Urinary bladder (tissue), 4 donors: Measurements from ENCODE around the gene PTPRN2. TPM values are rescaled to one million over a fixed set of nuclear protein-coding genes. Genes with fewer than 3 reads are reported as not detected.
"Not testable (repeated sequence)": the region's sequence is repeated elsewhere in the genome, so short reads cannot be mapped to it uniquely, and the experiment has no call there.

ENCODE experiments used
- DNase-seq: peaks from one replicate; pipeline ENCODE4 v3.0.0-alpha.2; 2015; ENCODE audit errors: extremely low spot score
- H3K27ac ChIP-seq: one replicate; pipeline ENCODE4 v1.5.1; 2013; ENCODE audit warnings: low read depth, mild to moderate bottlenecking, moderate library complexity
- H3K36me3 ChIP-seq: one replicate; pipeline ENCODE4 v1.6.1; 2013; ENCODE audit warnings: mild to moderate bottlenecking, moderate library complexity; ENCODE audit not compliant: insufficient read depth
- H3K4me1 ChIP-seq: one replicate; pipeline ENCODE4 v1.6.1; 2013; ENCODE audit warnings: mild to moderate bottlenecking, moderate library complexity; ENCODE audit not compliant: insufficient read depth
- H3K4me3 ChIP-seq: one replicate; pipeline ENCODE4 v1.5.1; 2013; ENCODE audit warnings: low read depth, low read length
- WGBS: extraction: QIAGEN DNeasy Blood & Tissue Kit; methylation state at CpG from one replicate; pipeline ENCODE4 v1.1.7; 2013; 5-methylcytosine and 5-hydroxymethylcytosine counted together
- polyA plus RNA-seq: library from polyadenylated mRNA; stranded (reverse); fragments of 200-250 nt; gene quantifications from one replicate; pipeline ENCODE4 v1.2.3, GENCODE V29; 2013
- total RNA-seq: library from RNA; depleted of rRNA; stranded (reverse); fragments of >200 nt; gene quantifications from one replicate; pipeline ENCODE4 v1.2.3, GENCODE V29; 2014
- donor health status: healthy with polysubstance abuse.
- donor health status: healthy.

PTPRN2 gene
- total and polyA plus RNA-seq, 2 donors, result 2.8 to 4.4 TPM

DNA sequence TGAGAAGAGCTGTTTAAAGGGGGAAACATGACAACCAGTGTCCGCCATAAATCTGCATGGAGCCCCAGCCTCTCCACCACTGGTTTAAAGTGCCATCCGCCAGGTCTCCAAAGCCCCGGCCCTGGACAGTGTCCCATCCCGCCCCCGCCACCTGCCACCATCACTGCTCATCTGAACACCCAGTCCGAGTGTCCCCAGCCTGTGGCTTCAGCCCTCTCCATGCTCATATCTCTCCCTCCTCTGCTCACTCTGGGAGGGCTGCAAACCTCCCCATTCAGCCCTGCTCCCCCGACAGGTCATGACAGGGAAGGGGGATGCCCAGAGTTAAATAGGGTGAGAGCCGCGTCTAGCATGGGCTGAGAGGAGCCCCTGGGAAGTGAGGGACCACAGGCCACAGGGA lies 984.6 kb downstream of the PTPRN2 start:
- Histone ChIP-seq H3K4me1 (no peaks in the 10 kb centered on the region), H3K4me3 (no peak overlapping the region), H3K27ac (no peak overlapping the region), H3K36me3 (no peaks in the 10 kb centered on the region)
- no peak for DNase-seq
- WGBS, result 84% methylated on average over 9 of the region's 9 CpGs

DNA sequence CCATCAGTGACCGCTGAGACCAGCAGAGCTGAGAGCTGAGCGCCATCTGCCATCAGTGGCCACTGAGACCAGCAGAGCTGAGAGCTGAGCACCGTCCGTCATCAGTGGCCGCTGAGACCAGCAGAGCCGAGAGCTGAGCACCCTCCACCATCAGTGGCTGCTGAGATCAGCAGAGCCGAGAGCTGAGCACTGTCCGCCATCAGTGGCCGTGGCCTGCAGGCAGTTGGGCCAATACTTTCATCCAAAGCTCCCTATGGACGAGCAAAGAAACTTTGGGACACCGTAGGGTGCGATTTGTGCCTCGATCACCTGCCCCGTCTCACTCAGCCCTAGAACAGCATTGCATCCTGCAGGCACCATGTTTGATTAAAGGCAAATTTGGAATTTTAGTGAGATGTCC lies 985.0 kb downstream of the PTPRN2 start:
- Histone ChIP-seq H3K27ac (no peak overlapping the region), H3K36me3 (no peaks in the 10 kb centered on the region), H3K4me1 (no peaks in the 10 kb centered on the region), H3K4me3 (no peak overlapping the region)
- no peak for DNase-seq
- WGBS, result 93% methylated on average over 14 of the region's 14 CpGs

DNA sequence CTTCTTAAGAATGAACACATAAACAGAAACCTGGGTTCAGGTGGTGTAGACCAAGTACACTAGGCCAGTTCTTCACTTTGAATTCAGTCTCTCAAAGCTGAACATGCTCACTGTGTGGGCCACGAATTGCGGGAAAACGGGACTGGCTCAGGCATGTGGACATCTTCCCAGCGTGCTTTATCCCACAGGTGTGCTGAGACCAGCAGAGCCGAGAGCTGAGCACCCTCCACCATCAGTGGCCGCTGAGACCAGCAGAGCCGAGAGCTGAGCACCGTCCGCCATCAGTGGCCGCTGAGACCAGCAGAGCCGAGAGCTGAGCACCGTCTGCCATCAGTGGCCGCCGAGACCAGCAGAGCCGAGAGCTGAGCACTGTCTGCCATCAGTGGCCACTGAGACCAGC lies 985.5 kb downstream of the PTPRN2 start:
- Histone ChIP-seq H3K36me3 (no peaks in the 10 kb centered on the region), H3K27ac (no peak overlapping the region), H3K4me3 (no peak overlapping the region), H3K4me1 (no peaks in the 10 kb centered on the region)
- WGBS, result 93% methylated on average over 15 of the region's 15 CpGs
- DNase-seq, result no peak

DNA sequence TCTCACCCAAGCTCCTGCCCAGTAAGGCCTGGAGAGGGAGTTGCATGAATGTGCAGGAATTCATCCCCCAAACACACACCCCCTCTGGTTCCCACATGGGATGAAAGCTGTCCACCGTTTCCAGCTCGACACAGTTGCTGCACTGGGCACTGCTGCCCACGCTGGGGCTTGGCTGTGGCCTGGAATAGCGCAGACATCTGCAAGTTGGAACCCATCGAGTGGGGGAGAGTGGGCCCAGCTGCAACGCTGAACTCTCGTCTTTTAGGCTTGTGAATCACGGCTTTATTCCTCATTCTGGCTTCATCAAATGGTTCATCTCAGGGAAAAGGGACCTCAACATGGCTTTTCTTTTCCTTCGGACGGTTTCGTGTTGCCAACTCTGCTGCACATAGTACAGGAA lies 986.1 kb downstream of the PTPRN2 start:
- H3K4me1 ChIP-seq, result no peaks in the 10 kb centered on the region
- no peak overlapping the region for H3K4me3 ChIP-seq
- H3K27ac ChIP-seq, result no peak overlapping the region
- 76% methylated on average over 11 of the region's 11 CpGs for WGBS
- no peaks in the 10 kb centered on the region for H3K36me3 ChIP-seq
- no peak for DNase-seq

DNA sequence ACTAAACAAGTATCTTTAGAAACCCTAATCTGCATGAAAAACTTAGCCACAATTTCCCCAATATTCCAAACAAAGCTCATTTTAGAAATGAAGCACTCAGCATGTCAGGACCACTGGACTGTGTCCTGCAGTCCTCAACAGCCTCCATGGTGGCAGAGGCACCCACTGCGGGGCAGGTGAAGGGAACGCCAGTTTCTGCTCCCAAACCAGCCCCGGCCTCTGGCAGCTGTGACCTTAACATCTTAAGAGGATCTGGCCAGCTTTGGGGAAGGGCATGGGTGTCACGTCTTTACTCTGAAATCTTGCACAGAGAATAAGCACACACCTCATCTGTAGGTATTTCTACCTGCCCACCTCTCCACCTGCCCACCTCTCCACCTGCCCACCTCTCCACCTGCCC lies 988.1 kb downstream of the PTPRN2 start:
- Histone ChIP-seq H3K4me1 (no peaks in the 10 kb centered on the region), H3K27ac (no peak overlapping the region), H3K4me3 (no peak overlapping the region), H3K36me3 (no peaks in the 10 kb centered on the region)
- DNase-seq, result no peak
- WGBS, result 89% methylated on average over 4 of the region's 4 CpGs

DNA sequence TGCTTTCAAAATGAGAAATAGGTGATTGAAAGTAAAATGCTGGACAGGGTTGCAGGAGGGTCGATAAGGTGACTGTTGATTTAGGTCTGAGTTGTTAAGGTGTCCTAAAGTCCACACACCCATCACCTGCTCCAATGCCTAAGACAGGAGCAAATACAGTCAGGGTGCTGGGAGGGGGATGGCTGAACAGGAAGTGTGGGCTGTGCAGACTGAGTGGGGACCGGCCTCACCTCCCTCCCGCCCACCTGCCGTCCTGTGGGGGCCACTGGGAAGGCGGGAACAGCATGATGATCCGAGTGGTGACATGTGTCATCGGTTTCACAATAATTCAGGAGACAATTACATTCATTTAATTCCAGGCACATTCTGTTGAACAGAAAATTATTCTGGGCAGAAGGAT lies 990.1 kb downstream of the PTPRN2 start:
- Histone ChIP-seq H3K27ac (no peak overlapping the region), H3K4me3 (no peak overlapping the region), H3K4me1 (no peaks in the 10 kb centered on the region), H3K36me3 (no peaks in the 10 kb centered on the region)
- 65% methylated on average over 7 of the region's 7 CpGs for WGBS
- DNase-seq, result no peak

DNA sequence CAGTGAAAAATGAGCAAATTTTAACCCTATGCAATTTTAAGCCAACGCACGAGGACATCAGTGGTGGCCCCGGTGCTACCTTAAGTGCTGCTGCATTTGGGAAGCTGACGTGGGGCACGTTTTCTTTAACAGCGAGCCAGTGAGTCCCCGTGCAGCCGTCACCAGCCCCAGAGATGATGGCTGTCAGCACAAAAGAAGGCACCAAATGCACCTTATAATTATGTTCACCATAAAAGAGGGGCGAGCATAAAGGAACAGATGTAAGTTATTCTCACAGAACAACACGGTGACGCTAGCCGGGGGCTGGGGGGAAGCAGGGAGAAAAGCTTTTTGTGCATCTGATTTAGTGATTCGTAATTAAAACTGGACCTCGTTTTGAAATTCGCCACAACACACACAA lies 990.7 kb downstream of the PTPRN2 start:
- no peaks in the 10 kb centered on the region for H3K36me3 ChIP-seq
- 72% methylated on average over 15 of the region's 15 CpGs for WGBS
- DNase-seq, result no peak
- no peaks in the 10 kb centered on the region for H3K4me1 ChIP-seq
- no peak overlapping the region for H3K4me3 ChIP-seq
- H3K27ac ChIP-seq, result no peak overlapping the region

DNA sequence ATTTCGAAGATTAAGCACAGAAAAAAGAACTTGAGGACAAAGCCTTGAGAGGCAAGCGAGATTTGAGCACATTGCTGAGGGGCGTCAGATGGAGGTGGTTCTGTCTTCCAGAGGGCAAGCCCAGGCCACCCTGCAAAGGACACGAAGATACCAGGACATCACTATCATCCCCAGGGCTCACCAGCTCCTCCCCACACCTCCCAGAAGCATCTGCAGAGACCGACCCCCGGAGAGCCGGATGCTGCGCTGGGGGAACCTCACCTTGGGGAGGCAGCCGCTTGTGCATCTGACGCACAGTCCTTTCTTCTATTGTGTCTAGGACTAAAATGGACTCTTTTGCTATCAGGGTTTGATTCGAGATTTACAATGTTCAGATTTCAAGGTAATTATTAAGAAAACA lies 991.2 kb downstream of the PTPRN2 start:
- WGBS, result 86% methylated on average over 11 of the region's 11 CpGs
- H3K27ac ChIP-seq, result no peak overlapping the region
- H3K4me1 ChIP-seq, result no peaks in the 10 kb centered on the region
- H3K36me3 ChIP-seq, result no peaks in the 10 kb centered on the region
- no peak overlapping the region for H3K4me3 ChIP-seq
- DNase-seq, result no peak

DNA sequence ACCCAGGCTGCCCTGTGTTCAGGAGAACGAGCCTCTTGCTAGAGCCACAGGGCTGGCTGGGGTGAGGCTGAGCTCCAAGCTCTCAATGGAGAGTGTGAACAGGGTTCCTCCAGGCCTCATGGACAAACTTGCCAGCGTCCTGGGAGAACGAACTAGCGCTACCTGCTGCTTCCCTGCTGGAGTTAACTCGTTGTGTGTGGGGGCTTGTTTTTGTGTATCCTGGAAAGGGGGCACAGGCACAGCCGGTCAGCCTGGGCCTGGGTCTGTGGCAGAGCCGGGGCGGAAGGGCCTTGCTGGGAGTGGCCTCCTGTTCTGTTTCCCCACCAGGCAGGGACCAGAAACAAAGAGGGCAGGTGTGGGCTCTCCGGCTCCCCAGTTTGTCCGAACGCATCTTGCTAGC lies 991.6 kb downstream of the PTPRN2 start:
- no peak for DNase-seq
- 81% methylated on average over 11 of the region's 11 CpGs for WGBS
- Histone ChIP-seq H3K36me3 (no peaks in the 10 kb centered on the region), H3K4me3 (no peak overlapping the region), H3K27ac (no peak overlapping the region), H3K4me1 (no peaks in the 10 kb centered on the region)

DNA sequence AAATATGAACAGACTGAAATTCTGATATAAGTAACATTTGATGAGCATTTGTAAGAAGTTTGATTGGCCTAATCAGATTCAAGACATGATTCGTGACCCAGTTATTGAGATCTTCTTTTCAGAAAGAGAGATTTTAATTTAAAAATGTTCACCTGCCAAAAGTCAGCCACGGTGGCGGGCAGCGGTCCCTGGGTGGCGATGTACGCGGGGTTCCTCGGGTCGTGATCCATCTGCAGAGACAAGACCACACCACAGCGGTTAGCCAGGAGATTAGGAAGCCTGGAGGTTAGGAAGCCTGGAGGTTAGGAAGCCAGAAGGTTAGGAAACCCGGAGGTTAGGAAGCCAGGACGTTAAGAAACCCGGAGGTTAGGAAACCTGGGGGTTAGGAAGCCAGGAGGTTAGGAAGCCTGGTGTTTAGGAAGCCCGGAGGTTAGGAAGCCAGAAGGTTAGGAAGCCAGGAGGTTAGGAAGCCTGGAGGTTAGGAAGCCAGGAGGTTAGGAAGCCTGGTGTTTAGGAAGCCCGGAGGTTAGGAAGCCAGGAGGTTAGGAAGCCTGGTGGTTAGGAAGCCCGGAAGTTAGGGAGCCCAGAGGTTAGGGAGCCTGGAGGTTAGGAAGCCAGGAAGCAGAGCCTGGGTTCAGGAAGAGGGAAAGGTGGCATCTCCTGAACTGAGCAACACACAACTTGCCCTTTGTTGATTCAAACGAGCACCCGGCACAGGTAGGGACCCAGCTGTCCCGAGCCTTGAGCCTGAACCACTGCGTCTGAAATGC lies 992.4 kb downstream of the PTPRN2 start:
- DNase-seq, result no peak

DNA sequence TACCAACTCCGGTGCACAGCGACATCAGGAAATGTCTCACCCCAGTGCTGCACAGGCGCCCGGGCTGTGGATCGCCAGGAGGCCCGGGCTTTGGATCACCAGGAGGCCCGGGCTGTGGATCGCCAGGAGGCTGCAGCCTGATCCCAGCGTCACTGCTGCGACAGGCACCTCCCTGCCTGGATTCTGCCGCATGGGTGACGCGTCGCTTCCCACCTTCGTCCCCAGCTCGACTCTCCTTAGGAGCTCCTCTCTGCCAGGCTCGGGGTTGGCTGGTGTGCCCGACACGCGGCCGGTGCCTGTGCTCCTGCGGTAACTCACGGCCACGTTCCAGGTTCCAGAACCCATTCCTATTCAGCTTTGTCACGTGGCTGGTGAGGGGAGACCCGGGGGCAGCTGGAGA lies 993.3 kb downstream of the PTPRN2 start:
- no peak overlapping the region for H3K27ac ChIP-seq
- no peak overlapping the region for H3K4me3 ChIP-seq
- 85% methylated on average over 26 of the region's 26 CpGs for WGBS
- H3K4me1 ChIP-seq, result no peaks in the 10 kb centered on the region
- no peaks in the 10 kb centered on the region for H3K36me3 ChIP-seq
- no peak for DNase-seq

More for the DNA sequence above, 992.4 kb downstream of the PTPRN2 start:
- H3K4me1 ChIP-seq, result no peaks in the 10 kb centered on the region
- WGBS, result 85% methylated on average over 20 of the region's 20 CpGs
- no peak overlapping the region for H3K27ac ChIP-seq
- H3K36me3 ChIP-seq, result no peaks in the 10 kb centered on the region
- H3K4me3 ChIP-seq, result no peak overlapping the region

DNA sequence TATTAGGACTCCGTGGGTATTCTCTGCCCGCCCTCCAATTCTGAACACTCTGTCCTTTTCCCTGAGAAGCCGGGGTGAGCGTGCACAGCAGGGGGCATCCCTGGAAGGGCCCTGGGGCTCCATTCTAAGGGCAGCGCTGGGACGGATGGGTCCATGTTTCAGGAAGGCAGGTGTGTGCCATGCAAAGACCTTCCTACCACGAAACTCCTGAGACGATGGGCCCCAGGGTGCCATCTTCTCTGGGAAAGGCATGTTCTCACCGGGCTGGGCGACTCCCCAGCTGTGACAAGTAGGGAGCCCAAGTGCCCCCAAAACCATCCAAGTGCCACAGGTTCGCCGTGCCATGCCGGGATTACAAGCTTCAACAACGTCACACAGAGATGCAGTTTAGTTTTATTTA lies 994.1 kb downstream of the PTPRN2 start:
- no peak for DNase-seq
- Histone ChIP-seq H3K4me3 (no peak overlapping the region), H3K36me3 (no peaks in the 10 kb centered on the region), H3K27ac (no peak overlapping the region), H3K4me1 (no peaks in the 10 kb centered on the region)
- WGBS, result 94% methylated on average over 14 of the region's 14 CpGs

DNA sequence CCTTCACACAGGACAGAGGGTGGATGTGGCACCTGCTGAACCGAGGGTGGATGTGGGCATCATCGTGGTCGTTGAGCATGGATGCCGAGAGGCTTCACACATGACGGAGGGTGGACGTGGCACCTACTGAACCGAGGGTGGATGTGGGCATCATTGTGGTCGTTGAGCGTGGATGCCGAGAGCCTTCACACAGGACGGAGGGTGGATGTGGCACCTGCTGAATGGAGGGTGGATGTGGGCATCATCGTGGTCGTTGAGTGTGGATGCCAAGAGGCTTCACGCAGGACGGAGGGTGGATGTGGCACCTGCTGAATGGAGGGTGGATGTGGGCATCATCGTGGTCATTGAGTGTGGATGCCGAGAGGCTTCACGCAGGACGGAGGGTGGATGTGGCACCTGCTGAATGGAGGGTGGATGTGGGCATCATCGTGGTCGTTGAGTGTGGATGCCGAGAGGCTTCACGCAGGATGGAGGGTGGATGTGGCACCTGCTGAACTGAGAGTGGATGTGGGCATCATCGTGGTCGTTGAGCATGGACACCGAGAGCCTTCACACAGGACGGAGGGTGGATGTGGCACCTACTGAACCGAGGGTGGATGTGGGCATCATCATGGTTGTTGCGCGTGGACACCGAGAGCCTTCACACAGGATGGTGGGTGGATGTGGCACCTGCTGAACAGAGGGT lies 994.8 kb downstream of the PTPRN2 start:
- WGBS, result 95% methylated on average over 31 of the region's 31 CpGs
- not testable (repeated sequence) for DNase-seq, H3K36me3 ChIP-seq, H3K4me1 ChIP-seq, H3K27ac ChIP-seq, H3K4me3 ChIP-seq

DNA sequence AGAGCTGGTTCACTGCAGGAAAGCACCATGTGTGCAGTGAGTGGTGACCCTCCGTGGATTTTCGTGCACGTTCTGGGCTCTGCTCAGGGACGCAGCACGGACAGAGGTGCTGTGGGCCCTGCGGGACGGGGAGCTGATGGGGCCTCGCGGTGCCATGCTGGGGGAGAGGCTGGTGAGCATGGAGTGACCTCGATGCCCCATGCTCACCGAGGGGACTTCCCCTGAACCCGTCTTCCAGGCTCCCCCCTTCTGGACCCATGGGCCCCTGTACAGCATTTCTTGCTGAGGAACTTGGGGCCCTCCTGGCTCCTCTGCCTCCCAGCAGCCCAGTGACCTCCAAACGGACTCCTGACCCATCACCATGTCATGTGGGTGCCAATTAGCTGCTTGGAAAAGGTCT lies 997.1 kb downstream of the PTPRN2 start:
- Histone ChIP-seq H3K4me3 (no peak overlapping the region), H3K36me3 (no peaks in the 10 kb centered on the region), H3K4me1 (no peaks in the 10 kb centered on the region), H3K27ac (no peak overlapping the region)
- WGBS, result 89% methylated on average over 13 of the region's 13 CpGs
- no peak for DNase-seq
